ENCODE measurements around the gene ERMAP. TPM values are rescaled to one million over a fixed set of nuclear protein-coding genes. Genes with fewer than 3 reads are reported as not detected.

ERMAP gene
- total RNA-seq, 1 donor from 2014 or later, result 10.4 TPM

- H3K27ac Mint-ChIP-seq, result no peak overlapping the region
- H3K9me3 Mint-ChIP-seq (ENCODE audit: low read depth), result no peaks in the 10 kb centered on the region
- H3K27me3 Mint-ChIP-seq, result peaks cover 4% of the 10 kb centered on the region
- H3K4me1 Mint-ChIP-seq (ENCODE audit: low read depth), result peaks cover 1% of the 10 kb centered on the region
- no peak overlapping the region for H3K4me3 Mint-ChIP-seq (ENCODE audit: low read depth)
- no peak for DNase-seq (ENCODE audit: low spot score, unreplicated experiment)
- TF ChIP-seq CTCF (IDR thresholded peaks at IDR 0.05; ENCODE audit: unreplicated experiment), result no peak
- no peaks in the 10 kb centered on the region for H3K36me3 Mint-ChIP-seq (ENCODE audit: insufficient read depth)
These were observed 23.1 kb upstream of the ERMAP start for GRCh38 chr1:42793824-42794223.

GRCh38 chr1:42797414-42797813 lies 19.5 kb upstream of the ERMAP start:
- Mint-ChIP-seq H3K36me3 (ENCODE audit: insufficient read depth) (no peaks in the 10 kb centered on the region), H3K27ac (no peak overlapping the region), H3K9me3 (ENCODE audit: low read depth) (no peaks in the 10 kb centered on the region), H3K27me3 (peaks cover 4% of the 10 kb centered on the region), H3K4me1 (ENCODE audit: low read depth) (peaks cover 1% of the 10 kb centered on the region), H3K4me3 (ENCODE audit: low read depth) (no peak overlapping the region)
- no peak for DNase-seq (ENCODE audit: low spot score, unreplicated experiment)
- TF ChIP-seq CTCF (IDR thresholded peaks at IDR 0.05; ENCODE audit: unreplicated experiment), result no peak

GRCh38 chr1:42797979-42798378 lies 18.9 kb upstream of the ERMAP start:
- no peak overlapping the region for H3K27ac Mint-ChIP-seq
- no peak for TF ChIP-seq CTCF (IDR thresholded peaks at IDR 0.05; ENCODE audit: unreplicated experiment)
- H3K27me3 Mint-ChIP-seq, result peaks cover 4% of the 10 kb centered on the region
- no peak overlapping the region for H3K4me3 Mint-ChIP-seq (ENCODE audit: low read depth)
- H3K36me3 Mint-ChIP-seq (ENCODE audit: insufficient read depth), result no peaks in the 10 kb centered on the region
- peaks cover 1% of the 10 kb centered on the region for H3K4me1 Mint-ChIP-seq (ENCODE audit: low read depth)
- no peaks in the 10 kb centered on the region for H3K9me3 Mint-ChIP-seq (ENCODE audit: low read depth)
- no peak for DNase-seq (ENCODE audit: low spot score, unreplicated experiment)

- Mint-ChIP-seq H3K4me1 (ENCODE audit: low read depth) (peaks cover 1% of the 10 kb centered on the region), H3K36me3 (ENCODE audit: insufficient read depth) (peaks cover 21% of the 10 kb centered on the region), H3K4me3 (ENCODE audit: low read depth) (no peak overlapping the region), H3K9me3 (ENCODE audit: low read depth) (peaks cover 6% of the 10 kb centered on the region), H3K27ac (no peak overlapping the region), H3K27me3 (no peaks in the 10 kb centered on the region)
- TF ChIP-seq CTCF (IDR thresholded peaks at IDR 0.05; ENCODE audit: unreplicated experiment), result no peak
- DNase-seq (ENCODE audit: low spot score, unreplicated experiment), result no peak
These were observed 15.0 kb upstream of the ERMAP start for GRCh38 chr1:42801832-42802473.

GRCh38 chr1:42806171-42806570 lies 10.8 kb upstream of the ERMAP start:
- peaks cover 6% of the 10 kb centered on the region for H3K9me3 Mint-ChIP-seq (ENCODE audit: low read depth)
- no peaks in the 10 kb centered on the region for H3K27me3 Mint-ChIP-seq
- H3K4me1 Mint-ChIP-seq (ENCODE audit: low read depth), result no peaks in the 10 kb centered on the region
- no peak overlapping the region for H3K27ac Mint-ChIP-seq
- H3K36me3 Mint-ChIP-seq (ENCODE audit: insufficient read depth), result peaks cover 29% of the 10 kb centered on the region
- TF ChIP-seq CTCF (IDR thresholded peaks at IDR 0.05; ENCODE audit: unreplicated experiment), result no peak
- no peak for DNase-seq (ENCODE audit: low spot score, unreplicated experiment)
- H3K4me3 Mint-ChIP-seq (ENCODE audit: low read depth), result no peak overlapping the region

Measured in progenitor cell of endocrine pancreas (in vitro differentiated cells).